ENCODE data around the gene CAPN5. TPM values are rescaled to one million over a fixed set of nuclear protein-coding genes. Genes with fewer than 3 reads are reported as not detected.

CAPN5 gene
- total and polyA plus RNA-seq, 2 of the 13 experiments (the other 11 are each of a cell fraction or from before 2014, with no cell fraction given), result 0.27 to 1.2 TPM

DNA sequence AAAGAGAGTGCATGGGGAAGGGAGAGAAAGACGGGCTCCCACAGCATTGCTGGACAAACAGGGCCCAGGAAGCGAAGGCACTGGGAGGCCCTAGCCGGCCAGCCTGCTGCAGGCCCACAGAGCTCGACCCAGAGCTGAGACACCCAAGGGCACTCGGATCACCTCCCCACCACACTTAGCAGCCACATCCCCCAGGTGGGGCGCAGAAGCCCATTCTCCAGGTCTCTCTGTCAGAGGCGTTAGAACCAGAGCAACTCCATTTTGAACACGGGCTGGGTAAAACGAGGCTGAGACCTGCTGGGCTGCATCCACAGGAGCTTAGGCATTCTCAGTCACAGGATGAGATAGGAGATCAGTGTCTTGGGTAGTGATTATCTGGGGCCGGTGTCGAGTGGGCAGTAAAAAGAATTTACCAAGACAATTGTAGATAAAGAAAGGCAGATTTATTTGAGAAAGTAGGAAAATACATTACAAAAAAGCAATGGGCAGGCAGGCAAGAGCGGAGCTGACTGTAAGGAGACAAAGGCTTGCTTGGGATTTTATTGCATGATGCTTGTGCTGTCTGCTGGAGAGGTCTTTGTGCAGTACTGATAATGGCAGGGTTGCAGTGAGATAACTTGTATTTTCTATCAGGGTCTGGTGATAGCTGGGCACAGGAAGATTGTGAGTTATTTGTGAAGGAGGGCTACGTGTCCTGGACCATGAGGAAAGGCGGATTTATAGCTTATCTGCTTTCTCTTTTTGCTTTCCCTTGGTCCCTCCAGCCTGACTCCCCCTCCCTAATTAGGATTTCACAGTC, 13.4 kb upstream of the CAPN5 start:
- FAIRE-seq, result no peak
- POLR2A ChIA-PET, result no interaction called here
- no TSS peak for BruUV-seq (replicated peaks)
- H3K27me3 ChIP-seq (ENCODE audit: control insufficient read depth in 1 of 2, insufficient read depth in 2 of 2, low read length in 2 of 2), result peaks cover 1 to 13% of the 10 kb centered on the region in 2 experiments; a peak in 2 of 5 replicates
- peaks cover 21% of the 10 kb centered on the region for H3K9me3 ChIP-seq (ENCODE audit: low read length)
- WGBS (ENCODE audit: low lambda C conversion rate), result 41% methylated on average over 12 of the region's 14 CpGs
- ATAC-seq, result no peak
- H3K4me3 ChIP-seq (replicated peaks in 1 of 3; ENCODE audit: insufficient read depth in 1 of 3, low read depth in 2 of 3, low read length in 3 of 3), result no peak overlapping the region
- no peak overlapping the region for H3K9ac ChIP-seq (ENCODE audit: insufficient read depth, low read depth, low read length)
- CTCF ChIA-PET (ENCODE audit: low intra/inter-chr PET ratio, low total read pairs), result no interaction called here
- no peaks in the 10 kb centered on the region for H3K36me3 ChIP-seq (replicated peaks in 1 of 2; ENCODE audit: control insufficient read depth in 1 of 2, insufficient read depth in 2 of 2, low read length in 2 of 2)
- H3K79me2 ChIP-seq (ENCODE audit: insufficient read depth, low read length), result no peaks in the 10 kb centered on the region
- H3K4me2 ChIP-seq (ENCODE audit: low read depth, low read length), result no peak overlapping the region
- DNase-seq (ENCODE audit: low spot score), result no peak
- no peaks in the 10 kb centered on the region for H4K20me1 ChIP-seq (ENCODE audit: insufficient read depth, low read length)
- intact Hi-C loops (cut with micrococcal nuclease; ENCODE audit: unreplicated experiment) (no loop called here), in situ Hi-C loops (cut with HindIII; ENCODE audit: extremely low pct_ligation_motif_present, low pct_unique_long_range_greater_than_20kb) (no loop called here)
- H3K4me1 ChIP-seq (ENCODE audit: insufficient read depth, low read length), result peaks cover 10% of the 10 kb centered on the region
- TF ChIP-seq GTF3A (CRISPR knock-in tag; conservative IDR thresholded peaks at IDR 0.05), result no peak
- TF ChIP-seq SP2 (CRISPR knock-in tag; IDR thresholded peaks at IDR 0.05), result no peak
- no peak for TF ChIP-seq SMARCE1 (IDR thresholded peaks at IDR 0.05; ENCODE audit: borderline replicate concordance)
- TF ChIP-seq ZNF317 (CRISPR knock-in tag; IDR thresholded peaks at IDR 0.05), result no peak
- no peak for TF ChIP-seq RBAK (CRISPR knock-in tag; IDR thresholded peaks at IDR 0.05)
- TF ChIP-seq HCFC1 (IDR thresholded peaks at IDR 0.05; ENCODE audit: low read depth, low read length), result no peak
- TF ChIP-seq ZNF362 (CRISPR knock-in tag; IDR thresholded peaks at IDR 0.05; ENCODE audit: borderline replicate concordance), result no peak
- TF ChIP-seq U2AF1 (optimal IDR thresholded peaks at IDR 0.05; ENCODE audit: low read depth, low read length), result no peak
- no peak overlapping the region for H3K27ac ChIP-seq (ENCODE audit: extremely low read length, insufficient read depth, low read length)
- H2AFZ ChIP-seq (ENCODE audit: low read length), result no peak overlapping the region

Data from HepG2 (cell line).